Nephron progenitor cell (in vitro differentiated cells): ENCODE results near the gene ISOC1.

Experiments used
- DNase-seq: peaks from one replicate; pipeline ENCODE4 v3.0.0; 2021
- H3K27ac Mint-ChIP-seq: 2 replicates; pipeline ENCODE4 v1.8.0; 2021; ENCODE audit warnings: mild to moderate bottlenecking, moderate library complexity, mixed read lengths
- H3K27me3 Mint-ChIP-seq: 2 replicates; pipeline ENCODE4 v1.8.0; 2021; ENCODE audit warnings: mild to moderate bottlenecking, low read depth, mixed read lengths; ENCODE audit not compliant: poor library complexity
- H3K36me3 Mint-ChIP-seq: 2 replicates; pipeline ENCODE4 v1.8.0; 2021; ENCODE audit warnings: low read depth, mixed read lengths
- H3K4me1 Mint-ChIP-seq: 2 replicates; pipeline ENCODE4 v1.8.0; 2021; ENCODE audit warnings: mixed read lengths
- H3K4me3 Mint-ChIP-seq: 2 replicates; pipeline ENCODE4 v1.8.0; 2021; ENCODE audit warnings: mild to moderate bottlenecking, moderate library complexity, mixed read lengths
- H3K9me3 Mint-ChIP-seq: 2 replicates; pipeline ENCODE4 v1.8.0; 2021; ENCODE audit warnings: mild to moderate bottlenecking, moderate library complexity, mixed read lengths
- TF ChIP-seq, protein P1 (sequence below): fragments of 200-600 bp; sonication (generic); IDR thresholded peaks from 2 replicates; pipeline ENCODE4 v1.5.0; 2021; ENCODE audit warnings: antibody characterized with exemption

ISOC1 gene

DNA sequence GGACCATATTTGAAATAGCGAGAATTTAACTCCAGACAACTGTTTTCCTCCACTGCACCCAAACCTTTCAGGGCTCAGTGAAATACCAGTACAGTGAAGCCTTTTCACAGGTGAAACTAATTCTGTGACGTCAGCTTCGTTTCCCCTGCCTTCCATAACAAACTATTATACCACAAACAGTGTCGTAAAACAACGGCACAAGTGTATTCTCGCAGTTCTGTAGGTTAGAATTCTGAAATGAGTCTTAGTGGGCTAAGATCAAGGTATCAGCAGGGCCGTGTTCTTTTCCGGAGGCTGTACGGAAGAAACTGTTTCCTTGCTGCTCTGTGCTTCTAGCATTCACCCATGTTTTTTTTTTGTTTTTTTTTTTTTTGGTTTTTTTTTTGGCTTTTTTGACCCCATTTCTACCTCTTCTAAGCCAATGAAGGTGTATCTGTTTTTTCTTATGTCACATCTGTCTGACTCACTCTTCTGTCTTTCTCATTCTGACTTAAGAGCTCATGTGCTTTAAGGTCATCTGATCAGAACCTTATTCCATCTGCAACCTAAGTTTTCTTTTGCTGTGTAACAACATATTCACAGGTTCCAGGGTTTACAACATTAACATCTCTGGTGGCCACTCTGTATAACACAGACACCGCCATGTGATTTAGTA is 20.1 kb downstream of the ISOC1 start:
- no peaks in the 10 kb centered on the region for H3K36me3 Mint-ChIP-seq
- H3K4me3 Mint-ChIP-seq: no peak overlapping the region
- H3K9me3 Mint-ChIP-seq: no peaks in the 10 kb centered on the region
- H3K27me3 Mint-ChIP-seq: peaks cover 3% of the 10 kb centered on the region
- no peak overlapping the region for H3K27ac Mint-ChIP-seq
- no peaks in the 10 kb centered on the region for H3K4me1 Mint-ChIP-seq
- DNase-seq: no peak
- TF ChIP-seq, protein P1, sequence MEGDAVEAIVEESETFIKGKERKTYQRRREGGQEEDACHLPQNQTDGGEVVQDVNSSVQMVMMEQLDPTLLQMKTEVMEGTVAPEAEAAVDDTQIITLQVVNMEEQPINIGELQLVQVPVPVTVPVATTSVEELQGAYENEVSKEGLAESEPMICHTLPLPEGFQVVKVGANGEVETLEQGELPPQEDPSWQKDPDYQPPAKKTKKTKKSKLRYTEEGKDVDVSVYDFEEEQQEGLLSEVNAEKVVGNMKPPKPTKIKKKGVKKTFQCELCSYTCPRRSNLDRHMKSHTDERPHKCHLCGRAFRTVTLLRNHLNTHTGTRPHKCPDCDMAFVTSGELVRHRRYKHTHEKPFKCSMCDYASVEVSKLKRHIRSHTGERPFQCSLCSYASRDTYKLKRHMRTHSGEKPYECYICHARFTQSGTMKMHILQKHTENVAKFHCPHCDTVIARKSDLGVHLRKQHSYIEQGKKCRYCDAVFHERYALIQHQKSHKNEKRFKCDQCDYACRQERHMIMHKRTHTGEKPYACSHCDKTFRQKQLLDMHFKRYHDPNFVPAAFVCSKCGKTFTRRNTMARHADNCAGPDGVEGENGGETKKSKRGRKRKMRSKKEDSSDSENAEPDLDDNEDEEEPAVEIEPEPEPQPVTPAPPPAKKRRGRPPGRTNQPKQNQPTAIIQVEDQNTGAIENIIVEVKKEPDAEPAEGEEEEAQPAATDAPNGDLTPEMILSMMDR: no peak

DNA sequence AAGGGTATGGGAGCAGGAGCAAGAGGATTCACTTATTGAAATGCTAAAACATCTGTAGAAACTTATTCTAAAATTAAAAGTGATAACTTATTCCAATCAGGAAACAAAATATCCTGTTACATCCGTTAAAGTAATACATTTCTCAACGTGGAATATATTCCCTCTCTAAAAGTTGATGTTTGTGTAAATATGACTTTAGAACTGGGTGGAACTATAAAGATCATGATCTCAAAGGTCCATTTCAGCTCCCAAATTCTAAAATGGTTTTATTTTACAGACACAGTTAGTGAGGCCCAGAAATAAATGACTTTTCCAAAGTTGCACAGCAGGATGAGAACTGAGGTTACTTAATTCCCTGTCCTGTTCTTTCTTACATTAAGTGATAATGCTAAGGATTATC is 21.1 kb downstream of the ISOC1 start:
- H3K9me3 Mint-ChIP-seq: no peaks in the 10 kb centered on the region
- TF ChIP-seq, protein P1: no peak
- H3K36me3 Mint-ChIP-seq: no peaks in the 10 kb centered on the region
- no peak for DNase-seq
- no peak overlapping the region for H3K27ac Mint-ChIP-seq
- no peak overlapping the region for H3K4me3 Mint-ChIP-seq
- H3K4me1 Mint-ChIP-seq: no peaks in the 10 kb centered on the region
- H3K27me3 Mint-ChIP-seq: peaks cover 3% of the 10 kb centered on the region

DNA sequence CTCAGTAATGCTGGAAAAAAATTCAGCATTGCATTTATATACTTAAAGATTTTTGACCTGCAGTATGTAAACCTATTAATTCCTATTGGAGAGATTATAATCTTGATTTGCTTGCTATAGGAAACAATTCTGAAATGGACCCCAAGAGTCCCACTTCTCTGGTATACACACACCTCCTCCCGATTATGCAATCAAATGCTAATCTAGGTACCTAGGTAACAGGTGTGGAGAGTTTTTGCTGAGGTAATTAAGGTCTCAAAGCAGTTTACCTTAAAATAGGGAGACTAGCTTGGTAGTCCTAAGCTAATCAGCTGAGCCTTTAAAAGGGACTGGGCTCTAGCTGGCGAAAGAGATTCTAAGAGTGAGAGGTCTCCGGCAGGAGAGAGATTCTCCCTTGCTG is 22.2 kb downstream of the ISOC1 start:
- TF ChIP-seq, protein P1: no peak
- H3K36me3 Mint-ChIP-seq: no peaks in the 10 kb centered on the region
- H3K27ac Mint-ChIP-seq: no peak overlapping the region
- no peak for DNase-seq
- H3K27me3 Mint-ChIP-seq: peaks cover 3% of the 10 kb centered on the region
- no peak overlapping the region for H3K4me3 Mint-ChIP-seq
- H3K4me1 Mint-ChIP-seq: no peaks in the 10 kb centered on the region
- H3K9me3 Mint-ChIP-seq: no peaks in the 10 kb centered on the region

DNA sequence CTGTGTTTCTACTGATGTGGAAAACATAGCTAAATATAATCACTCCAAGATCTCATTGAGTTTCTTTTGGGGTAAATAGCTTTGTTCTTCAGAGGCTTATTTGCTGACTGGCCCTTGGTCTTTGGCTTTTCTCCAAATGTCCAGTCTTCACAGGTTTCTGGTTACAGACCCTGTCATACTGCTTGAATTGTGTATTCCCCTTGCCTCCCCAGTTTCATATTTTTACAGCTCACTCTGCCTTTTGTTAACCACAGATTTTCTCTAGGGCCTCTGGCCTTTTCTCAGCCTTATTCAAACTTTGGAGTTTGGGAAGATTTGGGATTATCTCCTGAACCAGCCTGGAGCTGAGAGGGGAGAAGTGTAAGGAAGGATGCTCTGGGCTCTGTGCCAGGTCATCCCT is 23.9 kb downstream of the ISOC1 start:
- no peak for DNase-seq
- Mint-ChIP-seq H3K27me3 (no peaks in the 10 kb centered on the region), H3K9me3 (no peaks in the 10 kb centered on the region), H3K4me3 (no peak overlapping the region), H3K27ac (peak overlapping the region; percentile 48), H3K4me1 (no peaks in the 10 kb centered on the region), H3K36me3 (no peaks in the 10 kb centered on the region)
- TF ChIP-seq, protein P1: no peak

DNA sequence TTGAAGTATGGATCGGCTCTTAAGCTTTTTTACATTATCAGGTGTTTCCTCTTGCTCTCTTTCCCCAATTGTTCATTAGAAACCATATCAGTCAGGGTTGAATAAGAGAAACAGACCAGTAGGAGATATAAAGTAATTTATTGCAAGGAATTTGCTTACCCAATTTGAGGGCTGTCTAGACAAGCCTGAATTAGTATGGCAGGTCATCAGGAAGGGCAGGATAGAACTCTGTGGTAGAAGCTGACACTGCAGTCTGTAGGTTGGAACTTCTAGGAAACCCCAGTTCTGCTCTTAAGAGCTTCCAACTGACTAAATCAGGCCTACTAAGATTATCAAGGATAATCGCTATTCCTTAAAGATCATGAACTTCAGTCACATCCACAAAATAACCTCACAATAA is 24.3 kb downstream of the ISOC1 start:
- Mint-ChIP-seq H3K27me3 (no peaks in the 10 kb centered on the region), H3K9me3 (no peaks in the 10 kb centered on the region), H3K4me3 (no peak overlapping the region), H3K4me1 (no peaks in the 10 kb centered on the region), H3K36me3 (no peaks in the 10 kb centered on the region), H3K27ac (peak overlapping the region; percentile 48)
- TF ChIP-seq, protein P1: no peak
- no peak for DNase-seq

DNA sequence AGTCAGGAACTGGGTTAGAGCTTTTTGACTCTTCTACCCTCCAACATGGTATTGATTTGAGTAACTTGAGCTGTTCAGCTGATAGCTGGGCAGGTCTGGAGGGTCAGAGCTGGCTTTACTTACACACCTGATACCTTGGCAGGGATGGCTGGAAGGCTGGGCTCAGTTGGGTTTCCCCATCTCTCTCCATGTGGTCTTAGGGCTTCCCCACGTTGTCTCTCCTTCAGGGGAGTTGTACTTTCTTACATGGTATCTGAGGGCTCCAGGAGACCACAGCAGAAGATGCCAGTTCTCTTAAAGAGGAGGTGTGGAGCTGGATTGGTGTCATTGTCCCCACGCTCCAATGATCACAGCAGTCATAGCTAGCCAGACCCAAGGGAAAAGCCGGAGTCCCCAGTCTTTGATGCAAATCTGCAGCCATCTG is 25.6 kb downstream of the ISOC1 start:
- TF ChIP-seq, protein P1: no peak
- Mint-ChIP-seq H3K27ac (no peak overlapping the region), H3K36me3 (no peaks in the 10 kb centered on the region), H3K9me3 (no peaks in the 10 kb centered on the region), H3K4me3 (no peak overlapping the region), H3K4me1 (no peaks in the 10 kb centered on the region), H3K27me3 (no peaks in the 10 kb centered on the region)
- no peak for DNase-seq
